ENCODE data around the gene P3H2.

GRCh38 chr3:189937302-189938127 lies 183.2 kb downstream of the P3H2 start:
- peak; percentile 86; the same call in 1 of the 2 replicates for TF ChIP-seq EZH2phosphoT487 (IDR thresholded peaks at IDR 0.05; ENCODE audit: insufficient read depth, low read depth)
- no peak for TF ChIP-seq EZH2 (IDR thresholded peaks at IDR 0.05; ENCODE audit: insufficient read depth, poor library complexity, severe bottlenecking)
